Tibial artery (tissue), 4 donors: ENCODE results near the gene CYP2B6.
"Not testable (repeated sequence)": the region's sequence is repeated elsewhere in the genome, so short reads cannot be mapped to it uniquely, and the experiment has no call there.

ENCODE experiments used
- DNase-seq, 2 donors: peaks; one replicate each; pipeline ENCODE4 v3.0.0-alpha.2; 2019
- H3K27ac ChIP-seq, 2 donors: fragments of 200-600 bp; sonication (generic) in 1 of 2; 1 replicate in 1 of 2; 2 replicates in 1 of 2; pipeline ENCODE4 v1.5.1; 2018 to 2019; ENCODE audit warnings: mild to moderate bottlenecking in 1 of 2
- H3K27me3 ChIP-seq, 2 donors: fragments of 200-600 bp; sonication (generic) in 1 of 2; one replicate each; pipeline versions ENCODE4 v1.5.1 to v1.6.0; 2016 to 2019
- H3K36me3 ChIP-seq, 3 donors: fragments of 200-600 bp; sonication (generic) in 2 of 3; one replicate each; pipeline ENCODE4 v1.5.1; 2016 to 2019; ENCODE audit warnings: mild to moderate bottlenecking in 2 of 3
- H3K4me1 ChIP-seq, 4 donors: fragments of 200-600 bp; sonication (generic) in 2 of 4; 1 replicate in 3 of 4; 2 replicates in 1 of 4; pipeline ENCODE4 v1.5.1; 2016 to 2019
- H3K4me3 ChIP-seq, 2 donors: fragments of 200-600 bp; sonication (generic) in 1 of 2; 1 replicate in 1 of 2; 2 replicates in 1 of 2; pipeline ENCODE4 v1.5.1; 2018 to 2019; ENCODE audit warnings: mild to moderate bottlenecking in 2 of 2
- H3K9me3 ChIP-seq, 3 donors: fragments of 200-600 bp; sonication (generic) in 1 of 3; one replicate each; pipeline ENCODE4 v1.5.1; 2016 to 2019
- intact Hi-C: fragments of 100-400 bp; cut with DNase I; formaldehyde crosslinking; loops from one replicate; pipeline ENCODE4 v1.15.0; 2023; ENCODE audit warnings: low total_unique reads
- TF ChIP-seq, protein P1 (sequence below), 2 experiments: fragments of 200-600 bp in 1 of 2; fragments of 450-650 bp in 1 of 2; IDR thresholded peaks; one replicate each; pipeline ENCODE4 v1.5.1; 2017 to 2019; ENCODE audit warnings: antibody characterized with exemption in 2 of 2, mild to moderate bottlenecking in 1 of 2, moderate library complexity in 1 of 2

CYP2B6 gene

DNA sequence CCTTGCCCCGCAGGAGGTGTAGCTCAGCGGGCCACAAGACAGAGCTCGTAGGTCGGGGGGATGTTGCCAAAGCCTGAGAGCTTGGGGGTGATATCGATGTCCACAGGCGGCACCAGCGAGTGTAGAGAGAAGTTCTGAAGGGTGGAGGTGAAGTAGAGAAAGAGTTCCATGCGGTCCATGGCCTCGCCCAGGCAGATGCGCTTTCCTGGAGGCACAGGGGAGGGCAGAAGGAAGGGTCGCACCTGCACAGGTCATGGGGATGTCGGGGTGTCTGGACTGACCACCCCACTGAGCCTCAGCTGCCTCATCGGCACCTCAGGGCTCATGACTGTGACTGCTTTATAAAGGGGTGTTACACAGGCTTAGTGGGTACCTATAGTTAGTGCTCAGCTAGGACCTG, 59.3 kb downstream of the CYP2B6 start:
- intact Hi-C loops = no loop called here

DNA sequence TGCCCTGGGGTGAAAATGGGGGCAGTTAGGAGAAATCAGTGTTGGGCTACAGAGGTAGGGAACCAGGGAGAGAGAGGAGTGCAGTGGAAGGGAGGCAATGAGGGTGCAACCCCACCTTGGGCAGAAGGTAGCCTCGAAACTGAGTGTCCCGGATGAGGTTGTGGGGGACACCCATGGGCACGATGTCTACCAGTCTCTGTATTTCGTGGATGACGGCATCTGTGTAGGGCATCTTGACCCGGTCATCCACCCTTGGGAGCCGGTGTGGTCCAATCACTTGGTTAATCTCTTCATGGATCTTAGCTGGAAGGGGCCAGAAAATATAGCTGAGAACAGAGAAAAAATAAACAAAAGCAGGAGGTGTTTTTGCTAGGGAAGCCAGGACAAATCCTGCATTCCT, 61.1 kb downstream of the CYP2B6 start:
- DNase-seq, H3K4me1 ChIP-seq, H3K9me3 ChIP-seq, intact Hi-C loops, H3K36me3 ChIP-seq, H3K27me3 ChIP-seq, H3K4me3 ChIP-seq, H3K27ac ChIP-seq: not testable (repeated sequence)

More for the DNA sequence above, 59.3 kb downstream of the CYP2B6 start:
- TF ChIP-seq, protein P1, sequence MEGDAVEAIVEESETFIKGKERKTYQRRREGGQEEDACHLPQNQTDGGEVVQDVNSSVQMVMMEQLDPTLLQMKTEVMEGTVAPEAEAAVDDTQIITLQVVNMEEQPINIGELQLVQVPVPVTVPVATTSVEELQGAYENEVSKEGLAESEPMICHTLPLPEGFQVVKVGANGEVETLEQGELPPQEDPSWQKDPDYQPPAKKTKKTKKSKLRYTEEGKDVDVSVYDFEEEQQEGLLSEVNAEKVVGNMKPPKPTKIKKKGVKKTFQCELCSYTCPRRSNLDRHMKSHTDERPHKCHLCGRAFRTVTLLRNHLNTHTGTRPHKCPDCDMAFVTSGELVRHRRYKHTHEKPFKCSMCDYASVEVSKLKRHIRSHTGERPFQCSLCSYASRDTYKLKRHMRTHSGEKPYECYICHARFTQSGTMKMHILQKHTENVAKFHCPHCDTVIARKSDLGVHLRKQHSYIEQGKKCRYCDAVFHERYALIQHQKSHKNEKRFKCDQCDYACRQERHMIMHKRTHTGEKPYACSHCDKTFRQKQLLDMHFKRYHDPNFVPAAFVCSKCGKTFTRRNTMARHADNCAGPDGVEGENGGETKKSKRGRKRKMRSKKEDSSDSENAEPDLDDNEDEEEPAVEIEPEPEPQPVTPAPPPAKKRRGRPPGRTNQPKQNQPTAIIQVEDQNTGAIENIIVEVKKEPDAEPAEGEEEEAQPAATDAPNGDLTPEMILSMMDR (IDR thresholded peaks at IDR 0.05) = no peak
- Histone ChIP-seq H3K4me3 (no peak overlapping the region), H3K9me3 (no peaks in the 10 kb centered on the region), H3K4me1 (no peaks in the 10 kb centered on the region), H3K27ac (no peak overlapping the region), H3K36me3 (no peaks in the 10 kb centered on the region), H3K27me3 (peaks cover 0 to 7% of the 10 kb centered on the region in 2 donors)
- DNase-seq = no peak

DNA sequence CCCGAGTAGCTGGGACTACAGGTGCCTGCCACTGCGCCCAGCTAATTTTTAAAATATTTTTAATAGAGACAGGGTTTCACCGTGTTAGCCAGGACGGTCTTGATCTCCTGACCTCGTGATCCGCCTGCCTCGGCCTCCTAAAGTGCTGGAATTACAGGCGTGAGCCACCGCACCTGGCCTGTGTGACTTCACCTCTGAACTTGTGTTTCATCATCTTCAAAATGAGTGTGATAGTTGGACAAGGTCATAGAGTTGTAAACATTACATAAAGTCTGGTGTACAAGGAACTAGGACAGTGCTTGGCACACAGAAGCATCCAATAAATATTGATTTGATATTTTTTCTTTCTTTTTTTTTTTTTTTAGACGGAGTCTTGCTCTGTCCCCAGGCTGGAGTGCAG, 62.2 kb downstream of the CYP2B6 start:
- H3K9me3 ChIP-seq, H3K27ac ChIP-seq, DNase-seq, intact Hi-C loops, H3K4me3 ChIP-seq, H3K36me3 ChIP-seq, H3K4me1 ChIP-seq, H3K27me3 ChIP-seq: not testable (repeated sequence)

DNA sequence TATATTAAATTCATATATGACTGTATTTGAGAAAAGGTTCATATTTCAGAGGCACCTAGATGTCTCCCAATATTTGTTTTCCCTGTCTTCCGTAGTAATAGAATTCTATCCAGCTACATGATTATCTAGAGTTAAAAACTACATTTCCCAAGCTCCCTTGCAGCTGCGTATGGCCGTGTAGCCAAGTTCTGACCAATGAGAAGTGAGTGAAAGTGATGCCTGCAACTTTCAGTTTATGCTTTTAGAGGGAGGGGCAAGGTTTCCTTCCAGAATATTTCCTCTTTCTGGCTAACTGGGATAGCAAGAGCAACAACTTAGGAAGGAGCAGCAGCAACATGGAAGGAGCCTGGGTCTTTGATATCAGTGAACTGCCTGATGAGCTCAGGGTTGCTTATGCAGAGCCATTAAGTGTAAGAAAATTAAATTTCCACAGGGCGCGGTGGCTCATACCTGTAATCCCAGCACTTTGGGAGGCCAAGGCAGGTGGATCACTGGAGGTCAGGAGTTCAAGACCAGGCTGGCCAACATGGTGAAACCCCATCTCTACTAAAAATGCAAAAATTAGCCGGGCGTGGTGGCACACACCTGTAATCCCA, 74.0 kb downstream of the CYP2B6 start:
- Histone ChIP-seq H3K9me3 (no peaks in the 10 kb centered on the region), H3K4me3 (no peak overlapping the region), H3K27me3 (peaks cover 0 to 3% of the 10 kb centered on the region in 2 donors), H3K4me1 (no peaks in the 10 kb centered on the region), H3K36me3 (no peaks in the 10 kb centered on the region), H3K27ac (no peak overlapping the region)
- intact Hi-C loops = no loop called here
- TF ChIP-seq, protein P1 (IDR thresholded peaks at IDR 0.05) = no peak
- DNase-seq = no peak
